B cell (primary cell): Measurements from ENCODE around the gene IPO11. TPM values are rescaled to one million over a fixed set of nuclear protein-coding genes. Genes with fewer than 3 reads are reported as not detected.

ENCODE experiments used
- ATAC-seq: fragments of 200-7000 bp; cut with Tn5 transposase; one replicate; pipeline ENCODE4 v1.10.0; 2021; ENCODE audit warnings: low read depth, mild to moderate bottlenecking, moderate number of reproducible peaks, moderate library complexity
- CTCF ChIA-PET: fragments of 350-600 bp; sonication (Branson Sonifier 250); formaldehyde crosslinking; loops from one replicate; lab custom pipeline; 2021; ENCODE audit warnings: antibody characterized with exemption, inconsistent platforms; lab: Charles Lee
- POLR2A ChIA-PET: fragments of 350-600 bp; sonication (Branson Sonifier 250); formaldehyde crosslinking; loops from one replicate; lab custom pipeline; 2021; ENCODE audit warnings: antibody characterized with exemption; lab: Charles Lee
- DNase-seq: peaks from one replicate; pipeline ENCODE4 v3.0.0; 2013
- H2AFZ ChIP-seq: 2 replicates; pipeline ENCODE4 v1.6.1; 2012; ENCODE audit warnings: mild to moderate bottlenecking, low read depth, low read length; ENCODE audit not compliant: insufficient read depth, poor library complexity, severe bottlenecking
- H3K27ac ChIP-seq, 2 donors: 1 replicate in 1 of 2; 2 replicates in 1 of 2; pipeline ENCODE4 v1.5.1; 2012 to 2013; ENCODE audit warnings: low read length in 2 of 2, mild to moderate bottlenecking in 2 of 2, moderate library complexity in 1 of 2
- H3K27me3 ChIP-seq, 4 experiments: fragments of 200-600 bp in 1 of 4; sonication (generic) in 1 of 4; replicated peaks in 1 of 4; 1 replicate in 2 of 4; 2 replicates in 2 of 4; pipeline versions ENCODE4 v1.6.1 to v1.7.0; 2013 to 2016; ENCODE audit warnings: low read length in 3 of 4, mild to moderate bottlenecking in 2 of 4, mixed read lengths in 1 of 4, moderate library complexity in 1 of 4; ENCODE audit not compliant: insufficient read depth in 4 of 4, control insufficient read depth in 3 of 4; ENCODE audit errors: control extremely low read depth in 1 of 4
- H3K36me3 ChIP-seq, 2 experiments: replicated peaks in 1 of 2; 1 replicate in 1 of 2; 2 replicates in 1 of 2; pipeline versions ENCODE4 v1.6.1 to v1.7.1; 2013; ENCODE audit warnings: low read length in 1 of 2; ENCODE audit not compliant: insufficient read depth in 2 of 2, control insufficient read depth in 1 of 2; ENCODE audit errors: control extremely low read depth in 1 of 2, extremely low read depth in 1 of 2
- H3K4me1 ChIP-seq, 2 donors: fragments of 200-600 bp in 1 of 2; sonication (generic) in 1 of 2; 1 replicate in 1 of 2; 2 replicates in 1 of 2; pipeline versions ENCODE4 v1.5.1 to v1.6.1; 2013 to 2017; ENCODE audit warnings: low read length in 2 of 2; ENCODE audit not compliant: control insufficient read depth in 2 of 2, insufficient read depth in 2 of 2
- H3K4me2 ChIP-seq: replicated peaks from 2 replicates; pipeline ENCODE3; 2012; ENCODE audit warnings: mild to moderate bottlenecking, low read depth, low read length; ENCODE audit not compliant: poor library complexity, severe bottlenecking
- H3K4me3 ChIP-seq, 5 experiments: fragments of 200-600 bp in 1 of 5; sonication (generic) in 1 of 5; 1 replicate in 3 of 5; 2 replicates in 2 of 5; pipeline versions ENCODE4 v1.5.1 to v1.7.0; 2011 to 2016; ENCODE audit warnings: low read length in 4 of 5, mild to moderate bottlenecking in 4 of 5, low read depth in 2 of 5, control low read depth in 1 of 5, moderate library complexity in 1 of 5; ENCODE audit not compliant: insufficient read depth in 1 of 5; ENCODE audit errors: control extremely low read depth in 1 of 5, extremely low read depth in 1 of 5
- H3K79me2 ChIP-seq: fragments of 200-600 bp; sonication (generic); one replicate; pipeline ENCODE4 v1.6.0; 2016; ENCODE audit warnings: low read length; ENCODE audit not compliant: control insufficient read depth, insufficient read depth
- H3K9ac ChIP-seq: fragments of 200-600 bp; sonication (generic); 2 replicates; pipeline ENCODE4 v1.6.1; 2017; ENCODE audit warnings: mild to moderate bottlenecking, low read length, moderate library complexity
- H3K9me3 ChIP-seq, 3 donors: one replicate each; pipeline versions ENCODE4 v1.6.1 to v1.7.1; 2013; ENCODE audit warnings: low read length in 2 of 3; ENCODE audit not compliant: control insufficient read depth in 2 of 3, insufficient read depth in 1 of 3; ENCODE audit errors: control extremely low read depth in 1 of 3
- H4K20me1 ChIP-seq: 2 replicates; pipeline ENCODE4 v1.6.0; 2012; ENCODE audit warnings: mild to moderate bottlenecking, low read length; ENCODE audit not compliant: insufficient read depth, control insufficient read depth, poor library complexity, severe bottlenecking
- H3K27ac Mint-ChIP-seq: one replicate; pipeline ENCODE4 v1.8.0; 2021; ENCODE audit warnings: mixed read lengths
- H3K27me3 Mint-ChIP-seq: one replicate; pipeline ENCODE4 v1.8.0; 2021; ENCODE audit warnings: mixed read lengths
- H3K4me1 Mint-ChIP-seq: one replicate; pipeline ENCODE4 v1.8.0; 2021; ENCODE audit warnings: mixed read lengths
- H3K4me3 Mint-ChIP-seq: one replicate; pipeline ENCODE4 v1.8.0; 2021; ENCODE audit warnings: mixed read lengths
- H3K9me3 Mint-ChIP-seq: one replicate; pipeline ENCODE4 v1.8.0; 2022; ENCODE audit warnings: mixed read lengths; ENCODE audit not compliant: insufficient read depth
- CTCF ChIP-seq: fragments of 200-600 bp; IDR thresholded peaks from one replicate; pipeline ENCODE4 v1.8.0; 2022; ENCODE audit warnings: antibody characterized with exemption, mild to moderate bottlenecking
- EZH2 ChIP-seq: IDR thresholded peaks from 2 replicates; pipeline ENCODE4 v1.6.1; 2012; ENCODE audit warnings: borderline replicate concordance, low read depth, mild to moderate bottlenecking, moderate library complexity, low read length; ENCODE audit not compliant: insufficient read depth, poor library complexity, severe bottlenecking
- WGBS: methylation state at CpG from one replicate; pipeline ENCODE4 v1.1.5; 2013; ENCODE audit warnings: missing lambda C conversion rate; ENCODE audit not compliant: insufficient coverage; 5-methylcytosine and 5-hydroxymethylcytosine counted together
- intact Hi-C: fragments of 100-400 bp; cut with micrococcal nuclease; formaldehyde crosslinking; loops from one replicate; pipeline ENCODE4 v1.10.0; 2022
- polyA plus RNA-seq: library from polyadenylated mRNA; depleted of rRNA; stranded (reverse); fragments of >200 nt; gene quantifications from 2 replicates; pipeline ENCODE4 v1.2.3, GENCODE V29; 2012
- total RNA-seq, 2 donors: library from RNA; stranded (reverse); fragments of 120-200 nt in 1 of 2; gene quantifications; 1 replicate in 1 of 2; 2 replicates in 1 of 2; pipeline versions ENCODE4 v1.2.3 to v1.2.4, GENCODE V29; 2013 to 2022

Gene IPO11
- total and polyA plus RNA-seq, 2 donors (not counting 1 experiment from before 2014, with no cell fraction given) = 3.8 to 37.4 TPM

- Mint-ChIP-seq H3K4me3 (no peak overlapping the region), H3K4me1 (peaks cover 6% of the 10 kb centered on the region), H3K27ac (no peak overlapping the region), H3K9me3 (no peaks in the 10 kb centered on the region), H3K27me3 (no peaks in the 10 kb centered on the region)
- H3K9me3 ChIP-seq = no peaks in the 10 kb centered on the region
- H3K4me2 ChIP-seq = no peak overlapping the region
- WGBS = no CpG with 5 or more reads among the region's 2 CpGs
- ATAC-seq (no peak), DNase-seq (no peak)
- no peaks in the 10 kb centered on the region for H3K27me3 ChIP-seq
- no peak for TF ChIP-seq CTCF
- no peak for TF ChIP-seq EZH2
- no peak overlapping the region for H3K9ac ChIP-seq
- ChIA-PET POLR2A (no interaction called here), CTCF (no interaction called here)
- no peak overlapping the region for H2AFZ ChIP-seq
- no peaks in the 10 kb centered on the region for H3K79me2 ChIP-seq
- H3K4me1 ChIP-seq = no peaks in the 10 kb centered on the region
- H4K20me1 ChIP-seq = no peaks in the 10 kb centered on the region
- no peak overlapping the region for H3K4me3 ChIP-seq
- intact Hi-C loops = no loop called here
- H3K27ac ChIP-seq = no peak overlapping the region
- peaks cover 0 to 3% of the 10 kb centered on the region in 2 experiments for H3K36me3 ChIP-seq
Measured at GRCh38 chr5:62483556-62483955, 71.0 kb downstream of the IPO11 start.

GRCh38 chr5:62486672-62487071 lies 74.1 kb downstream of the IPO11 start:
- H3K4me1 Mint-ChIP-seq = no peaks in the 10 kb centered on the region
- TF ChIP-seq CTCF (no peak), EZH2 (no peak)
- no peak overlapping the region for H3K27ac Mint-ChIP-seq
- POLR2A ChIA-PET = no interaction called here
- WGBS = no CpG with 5 or more reads among the region's 1 CpG
- DNase-seq (no peak), ATAC-seq (no peak)
- CTCF ChIA-PET = interaction anchor here (1.2 to 1.3 kb wide), 2 partner anchors 10 to 26 kb away, joined by 4 read pairs; no protein-coding TSS in a partner anchor
- Histone ChIP-seq H3K4me1 (no peaks in the 10 kb centered on the region), H3K4me2 (no peak overlapping the region), H3K27ac (no peak overlapping the region), H2AFZ (no peak overlapping the region), H3K9me3 (no peaks in the 10 kb centered on the region), H4K20me1 (no peaks in the 10 kb centered on the region), H3K4me3 (no peak overlapping the region), H3K79me2 (no peaks in the 10 kb centered on the region), H3K27me3 (no peaks in the 10 kb centered on the region), H3K36me3 (peaks cover 6 to 19% of the 10 kb centered on the region in 2 experiments), H3K9ac (no peak overlapping the region)
- intact Hi-C loops = no loop called here
- H3K9me3 Mint-ChIP-seq = no peaks in the 10 kb centered on the region
- H3K4me3 Mint-ChIP-seq = no peak overlapping the region
- H3K27me3 Mint-ChIP-seq = no peaks in the 10 kb centered on the region
